ENCODE measurements around the gene ABCB9. TPM values are rescaled to one million over a fixed set of nuclear protein-coding genes. Genes with fewer than 3 reads are reported as not detected.

ABCB9 gene
- total RNA-seq, 1 experiment from 2014 or later: 32.7 TPM

DNA sequence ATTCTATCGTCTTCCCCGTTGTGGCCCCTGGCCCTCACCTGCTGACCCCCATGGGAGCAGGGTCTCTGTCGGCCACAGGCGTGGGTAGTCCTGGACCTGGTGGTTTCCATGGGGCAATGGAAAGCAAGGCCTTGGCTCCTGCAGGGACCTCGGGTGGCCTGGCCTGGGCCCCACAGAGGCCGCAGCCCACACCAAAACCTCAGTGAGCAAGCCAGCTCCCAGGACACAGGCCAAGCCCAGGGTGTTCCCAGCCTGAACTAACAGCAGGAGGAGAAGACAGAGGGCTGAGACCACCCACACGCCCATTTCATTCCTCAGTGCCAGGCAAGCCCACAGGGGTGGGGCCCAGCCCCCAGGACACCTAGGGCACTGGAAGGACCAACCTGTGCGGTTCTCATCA is 16.9 kb downstream of the ABCB9 start:
- peak overlapping the region; percentile 54 for H3K27ac ChIP-seq (ENCODE audit: low read length)
- peaks cover 52% of the 10 kb centered on the region for H3K4me1 ChIP-seq (ENCODE audit: control insufficient read depth, insufficient read depth, low read length)
- BruUV-seq (replicated peaks): no TSS peak
- H3K36me3 ChIP-seq (ENCODE audit: control insufficient read depth, insufficient read depth, low read length): no peaks in the 10 kb centered on the region
- in situ Hi-C loops (cut with HindIII; ENCODE audit: low pct_unique_long_range_greater_than_20kb, low sequenced_read_pairs): no loop called here
- ChIA-PET POLR2A (interaction anchor here (0.5 to 0.9 kb wide), 2 partner anchors 45 to 61 kb away, joined by 3 to 4 read pairs; no protein-coding TSS in a partner anchor), CTCF (interaction anchor here (0.6 to 1.7 kb wide), 2 partner anchors 55 to 89 kb away, joined by 6 to 7 read pairs; no protein-coding TSS in a partner anchor)
- H3K4me3 ChIP-seq (ENCODE audit: low read depth in 2 of 2, low read length in 2 of 2): no peak overlapping the region
- H3K27me3 ChIP-seq (ENCODE audit: control insufficient read depth, insufficient read depth, low read length): no peaks in the 10 kb centered on the region
- TF ChIP-seq POLR2AphosphoS5 (IDR thresholded peaks at IDR 0.05; ENCODE audit: low read depth, low read length): no peak
- no peak for TF ChIP-seq SIN3A (IDR thresholded peaks at IDR 0.05; ENCODE audit: borderline replicate concordance, insufficient read depth, low read depth, low read length)
- TF ChIP-seq, protein P1, sequence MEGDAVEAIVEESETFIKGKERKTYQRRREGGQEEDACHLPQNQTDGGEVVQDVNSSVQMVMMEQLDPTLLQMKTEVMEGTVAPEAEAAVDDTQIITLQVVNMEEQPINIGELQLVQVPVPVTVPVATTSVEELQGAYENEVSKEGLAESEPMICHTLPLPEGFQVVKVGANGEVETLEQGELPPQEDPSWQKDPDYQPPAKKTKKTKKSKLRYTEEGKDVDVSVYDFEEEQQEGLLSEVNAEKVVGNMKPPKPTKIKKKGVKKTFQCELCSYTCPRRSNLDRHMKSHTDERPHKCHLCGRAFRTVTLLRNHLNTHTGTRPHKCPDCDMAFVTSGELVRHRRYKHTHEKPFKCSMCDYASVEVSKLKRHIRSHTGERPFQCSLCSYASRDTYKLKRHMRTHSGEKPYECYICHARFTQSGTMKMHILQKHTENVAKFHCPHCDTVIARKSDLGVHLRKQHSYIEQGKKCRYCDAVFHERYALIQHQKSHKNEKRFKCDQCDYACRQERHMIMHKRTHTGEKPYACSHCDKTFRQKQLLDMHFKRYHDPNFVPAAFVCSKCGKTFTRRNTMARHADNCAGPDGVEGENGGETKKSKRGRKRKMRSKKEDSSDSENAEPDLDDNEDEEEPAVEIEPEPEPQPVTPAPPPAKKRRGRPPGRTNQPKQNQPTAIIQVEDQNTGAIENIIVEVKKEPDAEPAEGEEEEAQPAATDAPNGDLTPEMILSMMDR (IDR thresholded peaks at IDR 0.05): no peak
- TF ChIP-seq REST (IDR thresholded peaks at IDR 0.05; ENCODE audit: insufficient read depth in 1 of 2, low read depth in 2 of 2, low read length in 1 of 2): no peak
- no peak for TF ChIP-seq TCF7L2 (IDR thresholded peaks at IDR 0.05; ENCODE audit: low read depth, low read length)
- H3K9me3 ChIP-seq (ENCODE audit: control insufficient read depth, insufficient read depth, low read depth, low read length): no peaks in the 10 kb centered on the region
- intact Hi-C loops (cut with micrococcal nuclease; ENCODE audit: unreplicated experiment): no loop called here
- DNase-seq (ENCODE audit: low read depth, low spot score): no peak
- no peak for ATAC-seq

- TF ChIP-seq POLR2AphosphoS5 (IDR thresholded peaks at IDR 0.05; ENCODE audit: low read depth, low read length) (no peak), REST (IDR thresholded peaks at IDR 0.05; ENCODE audit: insufficient read depth in 1 of 2, low read depth in 2 of 2, low read length in 1 of 2) (peak; percentile 49 to 51; a peak in 2 of 4 replicates)
- in situ Hi-C loops (cut with HindIII; ENCODE audit: low pct_unique_long_range_greater_than_20kb, low sequenced_read_pairs) (no loop called here), intact Hi-C loops (cut with micrococcal nuclease; ENCODE audit: unreplicated experiment) (no loop called here)
- Histone ChIP-seq H3K4me3 (ENCODE audit: low read depth in 2 of 2, low read length in 2 of 2) (no peak overlapping the region), H3K27ac (ENCODE audit: low read length) (no peak overlapping the region), H3K36me3 (ENCODE audit: control insufficient read depth, insufficient read depth, low read length) (no peaks in the 10 kb centered on the region), H3K4me1 (ENCODE audit: control insufficient read depth, insufficient read depth, low read length) (peaks cover 60% of the 10 kb centered on the region), H3K9me3 (ENCODE audit: control insufficient read depth, insufficient read depth, low read depth, low read length) (no peaks in the 10 kb centered on the region), H3K27me3 (ENCODE audit: control insufficient read depth, insufficient read depth, low read length) (no peaks in the 10 kb centered on the region)
- DNase-seq (ENCODE audit: low read depth, low spot score) (no peak), ATAC-seq (no peak)
- POLR2A ChIA-PET: interaction anchor here (0.5 to 0.9 kb wide), 3 partner anchors 31 to 60 kb away, joined by 3 to 4 read pairs (median 3); no protein-coding TSS in a partner anchor
- BruUV-seq (replicated peaks): no TSS peak
- CTCF ChIA-PET: interaction anchor here (0.6 to 1.7 kb wide), 2 partner anchors 88 to 149 kb away, joined by 4 to 7 read pairs; no protein-coding TSS in a partner anchor
Measured at GRCh38 chr12:122948605-122949004, 17.7 kb downstream of the ABCB9 start.
